Measurements from ENCODE around the gene SLC43A2. TPM values are rescaled to one million over a fixed set of nuclear protein-coding genes. Genes with fewer than 3 reads are reported as not detected.

The SLC43A2 gene
- polyA plus RNA-seq, 6 donors from 2014 or later = 18.4 to 36.4 (median 29.1) TPM

GRCh38 chr17:1625581-1625980 lies 3.1 kb downstream of the SLC43A2 start:
- Mint-ChIP-seq H3K4me3 (peak overlapping the region; percentile 58 to 99 (median 90)), H3K27ac (peak overlapping the region in 4 of 6 donors; percentile 47 to 93 (median 70))

GRCh38 chr17:1625053-1625452 lies 3.6 kb downstream of the SLC43A2 start:
- ATAC-seq (ENCODE audit: low read depth in 2 of 2) (no peak), DNase-seq (no peak)
- Mint-ChIP-seq H3K27me3 (no peaks in the 10 kb centered on the region), H3K4me1 (peaks cover 28 to 41% (median 38%) of the 10 kb centered on the region in 3 donors), H3K27ac (no peak overlapping the region), H3K4me3 (peak overlapping the region in 6 of 8 donors; percentile 62 to 99 (median 90)), H3K9me3 (no peaks in the 10 kb centered on the region), H3K36me3 (no peaks in the 10 kb centered on the region)

More at GRCh38 chr17:1625581-1625980, 3.1 kb downstream of the SLC43A2 start:
- no peaks in the 10 kb centered on the region for H3K36me3 Mint-ChIP-seq
- H3K27me3 Mint-ChIP-seq = no peaks in the 10 kb centered on the region
- DNase-seq (no peak), ATAC-seq (ENCODE audit: low read depth in 2 of 2) (no peak)
- peaks cover 32 to 46% (median 43%) of the 10 kb centered on the region in 3 donors for H3K4me1 Mint-ChIP-seq
- H3K9me3 Mint-ChIP-seq = no peaks in the 10 kb centered on the region

- no peaks in the 10 kb centered on the region for H3K9me3 Mint-ChIP-seq
- peak overlapping the region in 2 of 6 donors; percentile 76 to 77 for H3K27ac Mint-ChIP-seq
- peaks cover 25 to 38% (median 37%) of the 10 kb centered on the region in 3 donors for H3K4me1 Mint-ChIP-seq
- H3K27me3 Mint-ChIP-seq = no peaks in the 10 kb centered on the region
- DNase-seq (no peak), ATAC-seq (ENCODE audit: low read depth in 2 of 2) (no peak)
- no peaks in the 10 kb centered on the region for H3K36me3 Mint-ChIP-seq
- H3K4me3 Mint-ChIP-seq = peak overlapping the region in 4 of 8 donors; percentile 20 to 53 (median 46)
Measured at GRCh38 chr17:1624650-1625049, 4.0 kb downstream of the SLC43A2 start.

GRCh38 chr17:1623057-1623630 lies 5.5 kb downstream of the SLC43A2 start:
- no peaks in the 10 kb centered on the region for H3K9me3 Mint-ChIP-seq
- ATAC-seq (ENCODE audit: low read depth in 2 of 2) (no peak), DNase-seq (no peak)
- no peak overlapping the region for H3K27ac Mint-ChIP-seq
- no peak overlapping the region for H3K4me3 Mint-ChIP-seq
- H3K4me1 Mint-ChIP-seq = peaks cover 27 to 47% (median 41%) of the 10 kb centered on the region in 3 donors
- no peaks in the 10 kb centered on the region for H3K36me3 Mint-ChIP-seq
- no peaks in the 10 kb centered on the region for H3K27me3 Mint-ChIP-seq

- no peak for ATAC-seq (ENCODE audit: low read depth in 2 of 2)
- H3K36me3 Mint-ChIP-seq = no peaks in the 10 kb centered on the region
- no peaks in the 10 kb centered on the region for H3K27me3 Mint-ChIP-seq
- no peaks in the 10 kb centered on the region for H3K9me3 Mint-ChIP-seq
- H3K27ac Mint-ChIP-seq = peak overlapping the region in 3 of 6 donors; percentile 4 to 27 (median 15)
- H3K4me1 Mint-ChIP-seq = peaks cover 21 to 40% (median 37%) of the 10 kb centered on the region in 3 donors
- DNase-seq = no peak
- no peak overlapping the region for H3K4me3 Mint-ChIP-seq
Measured at GRCh38 chr17:1621273-1621954, 7.2 kb downstream of the SLC43A2 start.

- no peak overlapping the region for H3K4me3 Mint-ChIP-seq
- H3K9me3 Mint-ChIP-seq = no peaks in the 10 kb centered on the region
- no peak for DNase-seq
- no peaks in the 10 kb centered on the region for H3K36me3 Mint-ChIP-seq
- peaks cover 13 to 31% (median 28%) of the 10 kb centered on the region in 3 donors for H3K4me1 Mint-ChIP-seq
- H3K27me3 Mint-ChIP-seq = no peaks in the 10 kb centered on the region
- ATAC-seq (ENCODE audit: low read depth in 2 of 2) = no peak
- H3K27ac Mint-ChIP-seq = peak overlapping the region in 1 of 6 donors; percentile 4
Measured at GRCh38 chr17:1620486-1620885, 8.1 kb downstream of the SLC43A2 start.

- no peaks in the 10 kb centered on the region for H3K36me3 Mint-ChIP-seq
- no peaks in the 10 kb centered on the region for H3K9me3 Mint-ChIP-seq
Measured at GRCh38 chr17:1617620-1618174, 10.9 kb downstream of the SLC43A2 start.

GRCh38 chr17:1616101-1616500 lies 12.5 kb downstream of the SLC43A2 start:
- no peak overlapping the region for H3K4me3 Mint-ChIP-seq
- H3K4me1 Mint-ChIP-seq = peaks cover 10 to 15% (median 13%) of the 10 kb centered on the region in 3 donors
- no peaks in the 10 kb centered on the region for H3K27me3 Mint-ChIP-seq
- no peak for DNase-seq
- no peak for ATAC-seq (ENCODE audit: low read depth in 2 of 2)
- H3K9me3 Mint-ChIP-seq = no peaks in the 10 kb centered on the region
- no peaks in the 10 kb centered on the region for H3K36me3 Mint-ChIP-seq
- no peak overlapping the region for H3K27ac Mint-ChIP-seq

More at GRCh38 chr17:1617620-1618174, 10.9 kb downstream of the SLC43A2 start:
- H3K27ac Mint-ChIP-seq = peak overlapping the region in 3 of 6 donors; percentile 49 to 58 (median 56)
- ATAC-seq (ENCODE audit: low read depth in 2 of 2) (no peak), DNase-seq (no peak)
- peaks cover 10 to 17% (median 13%) of the 10 kb centered on the region in 3 donors for H3K4me1 Mint-ChIP-seq
- peak overlapping the region in 2 of 8 donors; percentile 43 to 59 for H3K4me3 Mint-ChIP-seq
- H3K27me3 Mint-ChIP-seq = no peaks in the 10 kb centered on the region

- H3K36me3 Mint-ChIP-seq = no peaks in the 10 kb centered on the region
- H3K4me3 Mint-ChIP-seq = no peak overlapping the region
- ATAC-seq (ENCODE audit: low read depth in 2 of 2) (no peak), DNase-seq (no peak)
- H3K27me3 Mint-ChIP-seq = no peaks in the 10 kb centered on the region
- H3K4me1 Mint-ChIP-seq = peaks cover under 1 to 5% (median 4%) of the 10 kb centered on the region in 3 donors
- no peaks in the 10 kb centered on the region for H3K9me3 Mint-ChIP-seq
- H3K27ac Mint-ChIP-seq = peak overlapping the region in 1 of 6 donors; percentile 36
Measured at GRCh38 chr17:1612400-1612799, 16.2 kb downstream of the SLC43A2 start.

GRCh38 chr17:1611715-1612114 lies 16.9 kb downstream of the SLC43A2 start:
- Mint-ChIP-seq H3K9me3 (no peaks in the 10 kb centered on the region), H3K36me3 (no peaks in the 10 kb centered on the region), H3K27ac (peak overlapping the region in 2 of 6 donors; percentile 36 to 76), H3K27me3 (no peaks in the 10 kb centered on the region), H3K4me1 (peaks cover 3 to 9% (median 6%) of the 10 kb centered on the region in 3 donors), H3K4me3 (no peak overlapping the region)
- DNase-seq (no peak), ATAC-seq (ENCODE audit: low read depth in 2 of 2) (no peak)

GRCh38 chr17:1608676-1609075 lies 20.0 kb downstream of the SLC43A2 start:
- Mint-ChIP-seq H3K9me3 (no peaks in the 10 kb centered on the region), H3K27me3 (no peaks in the 10 kb centered on the region), H3K36me3 (no peaks in the 10 kb centered on the region), H3K4me1 (peaks cover 11 to 18% (median 11%) of the 10 kb centered on the region in 3 donors), H3K27ac (peak overlapping the region in 1 of 6 donors; percentile 21), H3K4me3 (no peak overlapping the region)
- DNase-seq (no peak), ATAC-seq (ENCODE audit: low read depth in 2 of 2) (no peak)

- Mint-ChIP-seq H3K4me3 (no peak overlapping the region), H3K4me1 (peaks cover 11 to 18% (median 11%) of the 10 kb centered on the region in 3 donors), H3K27me3 (no peaks in the 10 kb centered on the region), H3K9me3 (no peaks in the 10 kb centered on the region), H3K27ac (no peak overlapping the region), H3K36me3 (no peaks in the 10 kb centered on the region)
- DNase-seq = no peak
- ATAC-seq (ENCODE audit: low read depth in 2 of 2) = no peak
Measured at GRCh38 chr17:1607971-1608320, 20.7 kb downstream of the SLC43A2 start.

GRCh38 chr17:1606352-1606985 lies 22.2 kb downstream of the SLC43A2 start:
- H3K27ac Mint-ChIP-seq = peak overlapping the region in 1 of 6 donors; percentile 56
- ATAC-seq (ENCODE audit: low read depth in 2 of 2) (no peak), DNase-seq (no peak)
- H3K4me3 Mint-ChIP-seq = peak overlapping the region in 1 of 8 donors; percentile 16
- peaks cover 11 to 18% (median 11%) of the 10 kb centered on the region in 3 donors for H3K4me1 Mint-ChIP-seq
- no peaks in the 10 kb centered on the region for H3K36me3 Mint-ChIP-seq
- no peaks in the 10 kb centered on the region for H3K9me3 Mint-ChIP-seq
- H3K27me3 Mint-ChIP-seq = no peaks in the 10 kb centered on the region

Data from naive B cell (primary cell).